SH-SY5Y (cell line): ENCODE measurements around the gene EMX1.

Source experiments
- GATA2 ChIP-seq: IDR thresholded peaks from 2 replicates; pipeline ENCODE4 v1.6.1; 2011; ENCODE audit warnings: mild to moderate bottlenecking, low read depth, low read length
- GATA3 ChIP-seq: IDR thresholded peaks from 2 replicates; pipeline ENCODE4 v1.6.1; 2011; ENCODE audit warnings: low read depth, mild to moderate bottlenecking, low read length, moderate library complexity

EMX1 gene

GRCh38 chr2:72938455-72938854, 21.1 kb downstream of the EMX1 start:
- TF ChIP-seq GATA2: no peak
- no peak for TF ChIP-seq GATA3

GRCh38 chr2:72940361-72940760, 23.0 kb downstream of the EMX1 start:
- TF ChIP-seq GATA2 (no peak), GATA3 (no peak)

- TF ChIP-seq GATA3: no peak
- TF ChIP-seq GATA2: no peak
Observed at GRCh38 chr2:72940786-72941185, 23.5 kb downstream of the EMX1 start.

- TF ChIP-seq GATA2: no peak
- no peak for TF ChIP-seq GATA3
Observed at GRCh38 chr2:72942293-72942692, 25.0 kb downstream of the EMX1 start.

- TF ChIP-seq GATA3 (no peak), GATA2 (no peak)
Observed at GRCh38 chr2:72942881-72943418, 25.6 kb downstream of the EMX1 start.

GRCh38 chr2:72943540-72944395, 26.4 kb downstream of the EMX1 start:
- TF ChIP-seq GATA2 (no peak), GATA3 (no peak)

- TF ChIP-seq GATA3 (no peak), GATA2 (no peak)
Observed at GRCh38 chr2:72944804-72945449, 27.6 kb downstream of the EMX1 start.

- TF ChIP-seq GATA2: no peak
- no peak for TF ChIP-seq GATA3
Observed at GRCh38 chr2:72945450-72946019, 28.2 kb downstream of the EMX1 start.

- TF ChIP-seq GATA2 (no peak), GATA3 (no peak)
Observed at GRCh38 chr2:72946466-72946865, 29.1 kb downstream of the EMX1 start.

- no peak for TF ChIP-seq GATA2
- TF ChIP-seq GATA3: no peak
Observed at GRCh38 chr2:72947952-72948830, 30.9 kb downstream of the EMX1 start.

- no peak for TF ChIP-seq GATA2
- no peak for TF ChIP-seq GATA3
Observed at GRCh38 chr2:72949045-72949444, 31.7 kb downstream of the EMX1 start.

GRCh38 chr2:72949642-72950041, 32.3 kb downstream of the EMX1 start:
- TF ChIP-seq GATA3: no peak
- no peak for TF ChIP-seq GATA2

GRCh38 chr2:72950558-72951255, 33.4 kb downstream of the EMX1 start:
- TF ChIP-seq GATA3 (no peak), GATA2 (no peak)
